Panc1 (cell line): ENCODE data around the gene TMTC2. TPM values are rescaled to one million over a fixed set of nuclear protein-coding genes. Genes with fewer than 3 reads are reported as not detected.

Source experiments
- ATAC-seq: fragments of 200-7000 bp; cut with Tn5 transposase; 2 replicates; pipeline ENCODE4 v1.9.1; 2020; ENCODE audit warnings: mild to moderate bottlenecking, moderate library complexity
- BruUV-seq: library from RNA; stranded (reverse); fragments of 400-500 nt; replicated peaks from 2 replicates; lab custom pipeline; 2021; lab: Mats Ljungman, UMichigan
- CTCF ChIA-PET: fragments of 300-600 bp; sonication (Branson Sonifier 250); formaldehyde crosslinking; loops from one replicate; lab custom pipeline; 2022; ENCODE audit warnings: antibody characterized with exemption; lab: Charles Lee
- POLR2A ChIA-PET: fragments of 300-600 bp; sonication (Branson Sonifier 250); formaldehyde crosslinking; loops from one replicate; lab custom pipeline; 2022; ENCODE audit warnings: antibody characterized with exemption; lab: Charles Lee
- DNase-seq: peaks from one replicate; pipeline ENCODE4 v3.0.0-alpha.2; 2010; ENCODE audit warnings: low read depth, low spot score
- H3K27ac ChIP-seq: 2 replicates; pipeline ENCODE4 v1.5.1; 2011; ENCODE audit warnings: mild to moderate bottlenecking, low read length, inconsistent platforms
- H3K27me3 ChIP-seq: fragments of 200-500 bp; sonication (Bioruptor generic); 2 replicates; pipeline ENCODE4 v1.6.0; 2014; ENCODE audit warnings: low read length, inconsistent platforms; ENCODE audit not compliant: control insufficient read depth, insufficient read depth
- H3K36me3 ChIP-seq: fragments of 200-500 bp; sonication (Bioruptor generic); 2 replicates; pipeline ENCODE4 v1.5.1; 2014; ENCODE audit warnings: inconsistent platforms, mild to moderate bottlenecking, low read length, moderate library complexity; ENCODE audit not compliant: control insufficient read depth, insufficient read depth
- H3K4me1 ChIP-seq: 2 replicates; pipeline ENCODE4 v1.5.1; 2011; ENCODE audit warnings: inconsistent platforms, mild to moderate bottlenecking, low read length, moderate library complexity; ENCODE audit not compliant: control insufficient read depth, insufficient read depth
- H3K4me3 ChIP-seq, 2 experiments: 2 replicates each; pipeline ENCODE4 v1.5.1; 2011 to 2012; ENCODE audit warnings: low read depth in 2 of 2, low read length in 2 of 2, mild to moderate bottlenecking in 2 of 2, inconsistent platforms in 1 of 2, moderate library complexity in 1 of 2
- H3K9me3 ChIP-seq: fragments of 200-500 bp; sonication (Bioruptor generic); 2 replicates; pipeline ENCODE4 v1.5.1; 2014; ENCODE audit warnings: low read depth, mild to moderate bottlenecking, inconsistent platforms, low read length, moderate library complexity; ENCODE audit not compliant: control insufficient read depth, insufficient read depth
- CTCF ChIP-seq: fragments of 450-650 bp; IDR thresholded peaks from 2 replicates; pipeline ENCODE4 v1.5.1; 2017; ENCODE audit warnings: mild to moderate bottlenecking
- POLR2AphosphoS5 ChIP-seq: IDR thresholded peaks from 2 replicates; pipeline ENCODE4 v1.6.1; 2012; ENCODE audit warnings: mild to moderate bottlenecking, low read depth, low read length, moderate library complexity
- REST ChIP-seq, 2 experiments: IDR thresholded peaks; 2 replicates each; pipeline ENCODE4 v1.6.1; 2011 to 2012; ENCODE audit warnings: low read depth in 2 of 2, control low read depth in 1 of 2, low read length in 1 of 2, mild to moderate bottlenecking in 1 of 2, moderate library complexity in 1 of 2; ENCODE audit not compliant: insufficient read depth in 1 of 2
- SIN3A ChIP-seq: IDR thresholded peaks from 2 replicates; pipeline ENCODE4 v1.6.1; 2012; ENCODE audit warnings: low read depth, mild to moderate bottlenecking, low read length, moderate library complexity, borderline replicate concordance; ENCODE audit not compliant: insufficient read depth
- TCF7L2 ChIP-seq: IDR thresholded peaks from 2 replicates; pipeline ENCODE4 v1.6.1; 2011; ENCODE audit warnings: mild to moderate bottlenecking, low read depth, low read length, inconsistent platforms
- in situ Hi-C: cut with HindIII; loops from 2 replicates; pipeline ENCODE4 v1.10.0; 2016; ENCODE audit warnings: low sequenced_read_pairs, low pct_unique_long_range_greater_than_20kb
- intact Hi-C: fragments of 100-400 bp; cut with micrococcal nuclease; formaldehyde crosslinking; loops from one replicate; pipeline ENCODE4 v1.10.0; 2022; ENCODE audit not compliant: unreplicated experiment
- total RNA-seq: library from RNA; stranded (reverse); gene quantifications from one replicate; pipeline ENCODE4 v1.2.1, GENCODE V29; 2021; ENCODE audit not compliant: unreplicated experiment

The TMTC2 gene
- total RNA-seq, 1 experiment from 2014 or later, result 5.7 TPM

- no peak for ATAC-seq
- CTCF ChIA-PET, result no interaction called here
These were observed 402.9 kb downstream of the TMTC2 start for GRCh38 chr12:83089575-83089974.

GRCh38 chr12:83092129-83092528 lies 405.4 kb downstream of the TMTC2 start:
- Histone ChIP-seq H3K4me1 (no peaks in the 10 kb centered on the region), H3K36me3 (no peaks in the 10 kb centered on the region), H3K4me3 (no peak overlapping the region), H3K27ac (no peak overlapping the region), H3K9me3 (no peaks in the 10 kb centered on the region), H3K27me3 (no peaks in the 10 kb centered on the region)
- BruUV-seq, result no TSS peak
- ChIA-PET CTCF (no interaction called here), POLR2A (no interaction called here)
- DNase-seq (no peak), ATAC-seq (no peak)
- intact Hi-C loops, result no loop called here
- in situ Hi-C loops, result no loop called here
- no peak for TF ChIP-seq REST (IDR thresholded peaks at IDR 0.05; ENCODE audit: insufficient read depth in 1 of 2, low read depth in 2 of 2, low read length in 1 of 2)
- TF ChIP-seq TCF7L2, result no peak
- no peak for TF ChIP-seq CTCF
- no peak for TF ChIP-seq POLR2AphosphoS5
- TF ChIP-seq SIN3A, result no peak

More at GRCh38 chr12:83089575-83089974, 402.9 kb downstream of the TMTC2 start:
- POLR2A ChIA-PET, result no interaction called here
- H3K36me3 ChIP-seq, result no peaks in the 10 kb centered on the region
- in situ Hi-C loops, result no loop called here
- no TSS peak for BruUV-seq
- H3K27me3 ChIP-seq, result no peaks in the 10 kb centered on the region
- H3K9me3 ChIP-seq, result no peaks in the 10 kb centered on the region
- DNase-seq, result no peak
- H3K4me1 ChIP-seq, result no peaks in the 10 kb centered on the region
- intact Hi-C loops, result no loop called here
- no peak overlapping the region for H3K27ac ChIP-seq
- TF ChIP-seq REST (IDR thresholded peaks at IDR 0.05; ENCODE audit: insufficient read depth in 1 of 2, low read depth in 2 of 2, low read length in 1 of 2), result no peak
- TF ChIP-seq SIN3A, result no peak
- TF ChIP-seq TCF7L2, result no peak
- no peak for TF ChIP-seq POLR2AphosphoS5
- no peak for TF ChIP-seq CTCF
- no peak overlapping the region for H3K4me3 ChIP-seq
